GM20000 (cell line): Measurements from ENCODE around the gene SPTLC3.

Experiments used
- DNase-seq: peaks from one replicate; pipeline ENCODE4 v3.0.0; 2012; ENCODE audit warnings: low spot score
- CTCF ChIP-seq: IDR thresholded peaks from 2 replicates; pipeline ENCODE4 v1.5.1; 2012; ENCODE audit warnings: mild to moderate bottlenecking, control low read depth; ENCODE audit errors: extremely low read depth, missing control alignments

SPTLC3 gene

GRCh38 chr20:13186043-13186774 lies 177.4 kb downstream of the SPTLC3 start:
- no peak for DNase-seq
- no peak for TF ChIP-seq CTCF

GRCh38 chr20:13187899-13188298 lies 179.1 kb downstream of the SPTLC3 start:
- DNase-seq: no peak
- TF ChIP-seq CTCF: no peak

- TF ChIP-seq CTCF: no peak
- no peak for DNase-seq
Observed at GRCh38 chr20:13199279-13199678, 190.5 kb downstream of the SPTLC3 start.

- no peak for TF ChIP-seq CTCF
- no peak for DNase-seq
Observed at GRCh38 chr20:13200767-13201500, 192.2 kb downstream of the SPTLC3 start.

- TF ChIP-seq CTCF: no peak
- DNase-seq: no peak
Observed at GRCh38 chr20:13202565-13202964, 193.8 kb downstream of the SPTLC3 start.

- DNase-seq: no peak
- no peak for TF ChIP-seq CTCF
Observed at GRCh38 chr20:13205425-13205824, 196.7 kb downstream of the SPTLC3 start.

GRCh38 chr20:13205848-13206434 lies 197.2 kb downstream of the SPTLC3 start:
- TF ChIP-seq CTCF: no peak
- no peak for DNase-seq
